Daoy (cell line): ENCODE data around the gene TACC2. TPM values are rescaled to one million over a fixed set of nuclear protein-coding genes. Genes with fewer than 3 reads are reported as not detected.

Experiments used
- DNase-seq: peaks from one replicate; pipeline ENCODE4 v3.0.0-alpha.2; 2015; ENCODE audit warnings: low read depth
- total RNA-seq: library from RNA; depleted of rRNA; stranded (reverse); fragments of >200 nt; shearing (Covaris generic); gene quantifications from 2 replicates; pipeline ENCODE4 v1.2.3, GENCODE V29; 2014

The TACC2 gene
- total RNA-seq, 1 experiment from 2014 or later = 10.1 TPM

- no peak for DNase-seq
Observed at GRCh38 chr10:122277526-122278136, 288.7 kb downstream of the TACC2 start.

DNA sequence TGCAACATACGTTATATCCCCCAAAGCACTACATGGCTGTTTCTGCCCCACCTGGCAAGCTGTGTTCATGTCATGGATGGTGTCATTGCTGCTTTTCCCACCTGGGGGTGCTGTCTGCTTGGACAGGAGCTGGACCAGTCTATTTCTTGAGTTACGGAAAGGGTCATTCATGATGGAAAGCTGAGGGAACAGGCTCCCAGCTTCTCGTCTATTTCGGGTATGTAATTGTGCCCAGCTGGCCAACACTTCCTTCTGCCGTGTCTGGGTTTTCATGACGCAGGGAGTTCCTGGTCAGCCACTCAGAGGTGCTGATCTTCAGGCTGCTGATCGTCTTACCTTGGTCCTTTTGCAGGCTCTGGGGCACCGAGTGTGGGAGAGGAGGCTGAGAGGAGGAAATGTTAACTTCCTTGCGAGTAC, 290.8 kb downstream of the TACC2 start:
- DNase-seq = peak; percentile 59

DNA sequence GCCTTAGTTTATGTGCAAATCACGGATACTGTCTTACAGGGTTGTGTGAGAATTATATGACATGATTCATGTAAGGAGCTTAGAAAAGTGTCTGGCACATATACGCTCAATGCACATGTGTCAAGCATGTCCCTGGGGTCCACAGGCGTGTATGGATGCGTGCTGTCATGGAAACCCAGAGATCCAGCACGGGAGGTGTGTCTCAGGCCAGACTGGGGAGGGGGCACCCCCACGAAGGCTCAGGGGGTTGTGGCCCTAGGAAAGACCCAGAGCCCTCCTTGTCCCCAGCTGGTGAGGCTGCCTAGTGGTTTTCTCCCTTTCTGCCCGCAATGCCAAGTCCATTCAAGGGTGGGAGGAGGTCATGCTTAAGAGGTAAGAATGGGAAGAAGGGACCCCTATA, 291.2 kb downstream of the TACC2 start:
- no peak for DNase-seq

- no peak for DNase-seq
Observed at GRCh38 chr10:122281018-122281626, 292.2 kb downstream of the TACC2 start.

GRCh38 chr10:122281751-122282150, 292.8 kb downstream of the TACC2 start:
- no peak for DNase-seq

GRCh38 chr10:122282253-122282671, 293.3 kb downstream of the TACC2 start:
- DNase-seq = peak; percentile 61

- DNase-seq = no peak
Observed at GRCh38 chr10:122282909-122283308, 293.9 kb downstream of the TACC2 start.

GRCh38 chr10:122285506-122286444, 296.8 kb downstream of the TACC2 start:
- DNase-seq = no peak

- peak; percentile 91 for DNase-seq
Observed at GRCh38 chr10:122286867-122287266, 297.9 kb downstream of the TACC2 start.

DNA sequence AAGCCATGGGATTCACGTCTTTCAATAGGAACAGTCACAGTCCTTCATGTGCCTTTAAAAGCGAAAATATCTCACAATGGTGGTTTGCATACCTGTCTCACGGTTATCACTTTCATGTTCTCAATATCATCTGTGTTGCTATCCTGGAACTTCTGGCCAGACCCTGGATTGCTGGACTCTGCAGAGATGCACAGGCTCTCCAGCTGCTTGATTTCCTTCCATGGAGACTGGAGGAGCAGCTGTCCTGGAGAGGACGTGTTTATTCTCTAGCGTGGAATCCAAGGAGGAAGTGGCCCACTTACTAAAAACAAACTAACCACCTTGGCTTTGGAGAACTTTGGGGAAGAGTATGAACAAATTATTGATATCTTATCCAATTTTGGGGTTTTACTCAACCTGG, 298.6 kb downstream of the TACC2 start:
- DNase-seq = no peak

GRCh38 chr10:122288262-122288661, 299.3 kb downstream of the TACC2 start:
- no peak for DNase-seq

- DNase-seq = no peak
Observed at GRCh38 chr10:122288917-122289316, 300.0 kb downstream of the TACC2 start.

GRCh38 chr10:122290334-122290733, 301.4 kb downstream of the TACC2 start:
- DNase-seq = no peak

- DNase-seq = no peak
Observed at GRCh38 chr10:122290833-122291532, 302.0 kb downstream of the TACC2 start.

GRCh38 chr10:122291739-122292138, 302.8 kb downstream of the TACC2 start:
- DNase-seq = no peak

DNA sequence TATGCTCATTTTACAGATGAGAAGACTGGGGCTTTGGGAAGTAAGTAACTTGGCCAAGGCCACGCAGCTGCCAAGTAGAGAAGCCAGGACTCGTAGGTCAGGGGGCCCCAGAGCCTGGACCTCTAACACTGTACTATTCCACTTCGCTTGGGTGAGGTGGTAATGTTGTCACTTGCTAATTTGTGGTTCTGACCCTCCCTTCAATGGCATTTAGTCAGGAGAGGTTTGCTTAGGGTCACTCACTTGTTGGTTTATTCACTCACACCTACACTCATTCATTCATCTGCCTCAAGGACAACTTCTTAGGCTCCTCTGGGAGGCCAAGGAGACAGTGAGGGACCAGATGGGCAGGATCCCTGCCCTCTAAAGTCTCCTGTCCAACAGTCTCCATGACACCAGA, 303.4 kb downstream of the TACC2 start:
- DNase-seq = no peak

DNA sequence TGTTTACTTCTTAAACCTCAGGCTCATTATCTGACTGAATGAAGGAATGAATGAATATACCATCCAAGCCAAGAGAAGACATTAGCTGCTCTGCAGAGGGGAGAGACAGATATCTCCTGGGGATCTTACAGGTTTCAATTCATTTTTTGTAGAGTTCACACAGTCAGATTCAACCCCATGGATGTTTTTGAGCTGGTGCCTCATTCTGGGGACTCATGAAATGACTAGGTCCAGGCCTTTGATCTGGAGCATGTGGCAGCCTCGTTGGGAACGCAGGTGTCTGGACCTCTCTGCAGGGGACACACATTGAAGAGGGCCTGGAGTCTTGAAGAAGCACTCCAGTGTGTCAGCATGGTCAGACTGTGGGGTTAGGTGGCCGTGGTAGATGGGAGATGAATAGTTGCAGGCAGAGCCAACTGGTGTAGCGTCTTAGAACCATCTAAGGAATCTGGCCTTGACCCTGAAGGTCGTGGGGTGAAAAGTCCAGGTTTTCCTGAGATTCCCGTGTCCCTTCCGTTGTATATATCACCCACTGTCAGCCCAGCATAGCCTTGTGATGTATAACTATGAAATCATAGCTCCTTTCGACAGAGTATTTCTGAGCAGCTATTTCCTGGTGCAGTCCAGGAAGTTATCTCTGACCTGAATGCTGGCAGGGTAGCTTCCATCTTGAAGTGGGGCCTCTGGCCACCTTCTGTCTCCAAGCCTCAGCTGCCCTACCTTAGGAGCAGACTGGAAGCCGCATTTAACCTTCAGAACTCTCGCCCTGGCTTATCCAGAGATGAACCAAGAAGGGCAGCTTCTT, 304.4 kb downstream of the TACC2 start:
- no peak for DNase-seq

DNA sequence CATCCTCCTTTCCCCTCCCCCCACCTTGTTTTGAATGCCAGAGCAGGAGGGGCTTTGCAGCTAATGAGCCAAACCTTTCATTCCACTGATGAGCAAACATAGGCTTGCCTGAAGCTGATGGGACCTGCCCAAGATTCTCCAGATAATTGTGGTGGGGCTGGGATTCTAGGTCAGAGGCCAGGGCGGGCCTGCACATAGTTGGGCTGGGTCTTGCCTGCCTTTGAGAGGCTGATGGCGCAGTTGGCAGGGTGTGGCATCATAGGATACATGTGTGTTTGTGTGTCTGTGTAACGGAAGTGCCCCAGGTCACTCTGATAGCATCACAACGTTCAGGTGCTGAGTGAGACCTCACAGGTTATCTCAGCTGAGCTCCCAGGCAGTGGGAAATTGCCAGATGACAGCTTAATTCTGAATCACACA, 305.0 kb downstream of the TACC2 start:
- no peak for DNase-seq

DNA sequence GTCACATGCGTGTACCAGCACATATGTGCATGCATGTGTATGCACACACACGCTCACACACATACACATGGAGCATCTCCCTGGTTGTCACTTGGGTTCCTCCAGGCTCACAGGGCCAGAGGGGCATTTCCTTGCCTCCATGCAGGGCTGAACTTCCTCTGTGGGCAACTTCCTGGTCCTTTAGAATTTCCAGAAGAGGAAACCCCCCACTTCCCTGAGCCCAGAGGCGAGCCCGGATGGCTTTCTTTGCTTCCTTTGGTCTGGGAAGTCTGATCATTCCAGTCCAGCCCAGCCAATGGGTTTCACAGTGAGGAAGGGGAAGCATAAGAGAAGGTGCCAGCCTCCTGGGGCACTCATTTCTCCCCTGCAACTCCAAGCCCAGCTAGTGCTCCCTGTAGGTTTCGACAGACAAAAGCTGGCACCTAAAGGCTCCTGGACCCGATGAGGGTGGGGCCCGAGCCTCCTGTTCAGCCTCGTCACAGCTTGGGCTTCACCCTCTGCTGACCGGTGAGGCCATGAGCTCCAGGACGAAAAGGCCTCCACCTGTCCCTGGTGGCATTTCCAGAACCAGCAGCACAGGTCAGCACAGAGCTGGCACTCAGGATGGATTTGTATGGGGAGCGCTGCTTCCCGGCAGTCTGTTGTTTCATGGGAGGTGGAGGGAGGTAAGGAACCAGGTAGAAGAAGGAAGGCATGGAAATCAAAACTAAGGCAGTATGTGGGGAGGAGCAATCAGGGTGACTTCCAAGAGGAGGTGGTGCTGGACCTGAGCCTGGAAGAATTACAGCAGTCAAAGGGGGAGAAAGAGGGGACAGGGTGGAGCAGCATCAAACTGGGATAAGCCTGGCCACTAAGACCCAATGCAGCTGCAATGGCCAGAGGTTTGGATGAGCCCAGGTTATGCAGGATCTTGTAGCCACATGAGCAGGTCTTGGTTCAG, 305.8 kb downstream of the TACC2 start:
- DNase-seq = no peak

DNA sequence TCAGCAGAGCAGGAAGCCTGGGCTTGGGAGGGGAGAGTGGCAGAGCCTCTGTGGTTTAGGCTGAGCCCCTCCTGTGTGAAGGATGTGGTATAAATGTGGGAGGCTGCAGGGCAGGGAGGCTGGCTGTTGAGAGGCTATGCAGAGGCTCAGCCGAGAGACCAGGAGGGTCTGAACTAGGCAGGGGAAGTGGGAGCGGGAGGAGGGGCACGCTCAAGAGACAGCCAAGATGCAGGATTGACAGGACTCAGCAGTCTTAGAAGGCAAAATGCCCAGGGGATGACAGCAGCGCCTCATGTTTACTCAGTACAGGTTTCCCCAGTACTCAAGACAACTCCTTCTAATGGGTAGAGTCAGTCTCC, 306.5 kb downstream of the TACC2 start:
- DNase-seq = no peak
